ENCODE measurements around the gene SDF2L1.

The SDF2L1 gene

DNA sequence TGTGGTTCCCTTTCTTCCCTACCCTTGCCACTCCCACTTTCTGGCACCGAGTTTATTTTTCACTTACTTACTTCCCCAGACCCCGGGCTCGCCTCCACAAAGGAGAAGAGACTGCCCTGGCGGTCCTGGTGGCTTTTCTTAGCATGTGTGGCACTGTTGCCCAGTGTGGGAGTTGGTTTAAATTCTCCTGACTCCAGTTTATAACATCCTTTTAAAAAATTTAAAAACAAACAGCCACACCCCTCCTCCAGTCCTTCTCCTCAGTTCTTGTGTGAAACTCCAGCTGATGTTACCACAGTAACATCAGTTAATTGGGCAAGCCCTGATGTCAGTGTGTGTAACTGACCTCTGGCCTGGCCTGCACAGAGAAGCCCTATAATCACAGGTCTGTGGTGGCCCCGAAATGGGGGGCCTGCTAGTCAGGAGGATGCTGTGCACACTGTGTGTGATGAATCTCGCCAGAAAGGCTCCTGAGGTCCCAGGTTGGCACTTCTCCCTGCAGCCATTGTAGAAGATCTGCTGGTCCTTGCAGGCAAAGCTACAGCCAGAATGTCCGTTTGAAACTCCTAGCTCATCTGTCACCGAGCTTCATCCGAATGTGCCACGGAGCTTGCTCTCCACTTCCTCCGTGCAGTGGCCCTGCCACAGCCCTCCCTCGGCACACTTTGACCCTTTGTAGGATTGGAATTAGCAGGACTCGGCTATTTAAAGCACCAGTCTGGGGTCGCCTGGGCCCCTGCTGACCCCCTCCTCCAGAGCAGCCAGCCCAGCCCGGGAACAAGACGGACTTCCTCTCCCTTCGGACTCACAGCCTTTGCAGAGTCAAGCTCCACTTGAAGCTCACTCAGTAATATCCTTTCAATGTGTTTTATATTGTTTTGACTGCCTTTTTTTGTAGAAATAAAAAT, 19.8 kb upstream of the SDF2L1 start:
- DNase-seq (ENCODE audit: low read depth in 1 of 2, low spot score in 1 of 2): no peak

GRCh38 chr22:21622919-21623647, 19.0 kb upstream of the SDF2L1 start:
- no peak for DNase-seq (ENCODE audit: low read depth in 1 of 2, low spot score in 1 of 2)

- DNase-seq (ENCODE audit: low read depth in 1 of 2, low spot score in 1 of 2): no peak
Observed at GRCh38 chr22:21623648-21623970, 18.5 kb upstream of the SDF2L1 start.

DNA sequence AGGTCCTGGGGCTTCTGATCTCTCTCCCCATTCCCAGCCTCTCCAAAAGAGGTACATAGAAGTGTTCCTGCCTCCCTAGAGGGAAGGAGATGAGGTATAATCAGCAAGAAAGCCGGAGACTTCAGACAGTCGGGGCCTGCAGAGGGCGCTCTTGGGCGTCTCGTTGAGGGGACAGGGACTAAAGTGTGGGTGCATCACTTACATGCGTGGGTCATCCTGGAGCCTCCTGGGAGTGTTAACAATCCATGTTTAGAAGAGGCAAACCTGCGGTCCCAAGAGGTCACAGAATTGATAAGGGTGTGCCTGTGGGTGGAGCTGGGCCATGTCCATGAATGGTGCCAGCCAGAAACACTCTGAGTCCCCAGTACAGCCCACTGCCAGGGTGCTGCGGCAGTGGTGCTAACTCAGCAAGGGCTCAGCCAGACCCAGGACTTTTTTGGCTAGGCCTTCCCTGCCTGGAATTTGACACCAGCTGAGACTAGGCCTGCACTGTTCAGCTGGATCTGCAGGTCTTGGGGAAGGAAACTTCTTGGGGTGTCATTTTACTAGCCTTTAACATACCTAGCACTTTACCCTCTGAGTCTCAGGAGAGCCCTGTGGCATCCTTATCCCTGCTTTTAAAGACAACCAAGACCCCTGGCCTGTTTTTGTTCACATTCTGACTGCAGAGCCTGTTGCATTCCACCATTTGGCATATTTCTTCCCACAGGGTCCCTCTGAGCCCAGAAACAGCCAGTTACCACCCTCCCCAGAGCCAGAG, 17.8 kb upstream of the SDF2L1 start:
- DNase-seq (ENCODE audit: low read depth in 1 of 2, low spot score in 1 of 2): peak in 1 of 2 donors; percentile 27

DNA sequence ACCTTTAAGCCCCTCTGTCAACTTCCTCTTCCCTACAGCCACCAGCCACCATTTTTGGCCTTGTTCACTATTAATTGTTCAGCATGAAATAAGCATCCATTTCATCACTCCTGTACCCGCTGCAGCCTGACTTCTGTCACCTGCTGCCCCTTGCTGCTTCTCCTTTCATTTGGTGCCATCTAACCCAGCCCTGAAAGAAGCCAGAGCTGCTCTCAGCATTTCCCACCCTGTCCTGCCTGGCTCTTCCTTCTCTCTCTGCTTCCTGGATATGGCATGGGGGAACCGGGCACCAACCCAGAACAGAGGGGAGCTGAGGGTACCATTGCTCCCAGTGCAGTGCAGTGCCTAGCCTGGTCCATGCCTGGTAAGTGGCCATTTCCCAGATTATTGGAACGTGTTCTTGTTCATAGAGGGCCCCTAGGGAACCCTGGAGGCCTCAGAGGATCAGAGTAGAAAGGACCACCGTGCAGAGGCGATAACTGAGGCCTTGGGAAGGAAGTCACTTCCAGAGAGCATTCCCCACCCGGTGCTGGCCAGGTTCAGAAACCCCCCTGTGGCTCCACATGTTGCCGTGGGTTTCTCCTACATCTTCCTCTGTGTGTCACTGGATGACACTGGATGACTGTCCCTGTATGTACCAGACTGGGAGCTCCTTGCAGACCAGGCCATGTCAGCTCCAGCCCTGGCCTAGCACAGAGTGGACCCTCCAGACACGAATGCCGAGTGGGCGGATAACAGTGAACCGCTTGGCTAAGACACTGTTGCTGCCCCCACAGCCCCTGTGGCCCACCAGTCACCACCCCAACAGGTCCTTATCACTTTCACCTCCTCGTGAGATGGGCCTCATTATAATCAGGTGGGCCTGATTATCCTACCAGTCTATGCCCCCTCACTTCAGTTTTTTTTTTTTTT, 17.0 kb upstream of the SDF2L1 start:
- DNase-seq (ENCODE audit: low read depth in 1 of 2, low spot score in 1 of 2): no peak

DNA sequence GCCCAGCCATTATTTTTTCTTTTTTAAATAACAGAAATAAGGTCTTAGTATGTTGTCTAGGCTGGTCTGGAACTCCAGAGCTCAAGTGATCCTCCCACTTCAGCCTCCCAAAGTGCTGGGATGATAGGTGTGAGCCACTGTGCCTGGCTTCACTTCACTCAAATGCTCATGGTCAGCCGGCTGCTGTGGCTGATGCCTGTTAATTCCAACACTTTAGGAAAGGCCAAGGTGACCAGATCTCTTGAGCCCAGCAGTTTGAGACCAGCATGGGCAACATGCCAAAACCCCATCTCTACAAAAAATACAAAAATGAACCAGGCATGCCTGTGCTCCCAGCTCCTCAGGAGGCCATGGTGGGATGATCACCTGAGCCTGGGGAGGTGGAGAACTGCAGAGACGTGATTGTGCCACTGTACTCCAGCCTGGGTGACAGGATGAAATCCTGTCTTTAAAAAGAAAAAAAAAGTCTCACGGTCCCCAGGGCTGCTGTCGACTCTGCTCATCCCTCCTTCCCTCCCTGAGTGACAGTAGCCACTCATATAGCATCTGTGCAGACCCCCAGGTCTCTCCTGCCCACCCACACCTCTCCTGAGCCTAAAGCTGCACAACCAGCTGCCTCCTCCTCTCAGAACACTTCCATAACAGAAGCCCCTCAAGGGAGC, 15.9 kb upstream of the SDF2L1 start:
- no peak for DNase-seq (ENCODE audit: low read depth in 1 of 2, low spot score in 1 of 2)

GRCh38 chr22:21626735-21627469, 15.2 kb upstream of the SDF2L1 start:
- no peak for DNase-seq (ENCODE audit: low read depth in 1 of 2, low spot score in 1 of 2)

- DNase-seq (ENCODE audit: low read depth in 1 of 2, low spot score in 1 of 2): no peak
Observed at GRCh38 chr22:21628386-21629254, 13.5 kb upstream of the SDF2L1 start.

- DNase-seq (ENCODE audit: low read depth in 1 of 2, low spot score in 1 of 2): peak; percentile 91 to 93
Observed at GRCh38 chr22:21629255-21630149, 12.6 kb upstream of the SDF2L1 start, which contains the start of gene YDJC. YDJC (minus strand) TSS chr22:21630022; CDS start chr22:21630014, 8 bp downstream.

- no peak for DNase-seq (ENCODE audit: low read depth in 1 of 2, low spot score in 1 of 2)
Observed at GRCh38 chr22:21631025-21631424, 11.1 kb upstream of the SDF2L1 start.

- peak; percentile 31 to 45 for DNase-seq (ENCODE audit: low read depth in 1 of 2, low spot score in 1 of 2)
Observed at GRCh38 chr22:21632237-21632895, 9.7 kb upstream of the SDF2L1 start, which contains the start of gene CCDC116. CCDC116 (plus strand) TSS chr22:21632760; CDS start chr22:21633182, 422 bp downstream.

GRCh38 chr22:21632931-21633330, 9.2 kb upstream of the SDF2L1 start:
- DNase-seq (ENCODE audit: low read depth in 1 of 2, low spot score in 1 of 2): no peak

DNA sequence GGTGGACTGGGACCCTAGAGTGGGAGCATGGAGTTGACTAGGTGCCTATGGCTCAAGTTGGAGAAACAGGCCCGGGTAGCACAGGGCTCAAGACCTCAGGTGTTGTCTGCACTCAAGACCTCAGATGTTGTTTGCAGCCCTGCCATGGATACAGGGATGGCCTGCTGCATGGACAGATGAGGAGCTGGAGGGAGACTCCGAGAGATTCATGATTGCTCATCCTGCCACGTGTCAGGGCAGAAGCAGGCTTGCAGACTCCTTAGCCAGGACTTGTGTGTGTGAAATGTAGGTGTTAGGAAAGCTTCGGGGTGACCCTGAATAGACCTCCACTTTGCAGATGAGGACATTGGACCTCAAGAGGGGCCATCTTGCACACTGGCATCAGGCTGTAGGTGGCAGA, 8.6 kb upstream of the SDF2L1 start:
- no peak for DNase-seq (ENCODE audit: low read depth in 1 of 2, low spot score in 1 of 2)

- no peak for DNase-seq (ENCODE audit: low read depth in 1 of 2, low spot score in 1 of 2)
Observed at GRCh38 chr22:21634081-21634480, 8.0 kb upstream of the SDF2L1 start.

DNA sequence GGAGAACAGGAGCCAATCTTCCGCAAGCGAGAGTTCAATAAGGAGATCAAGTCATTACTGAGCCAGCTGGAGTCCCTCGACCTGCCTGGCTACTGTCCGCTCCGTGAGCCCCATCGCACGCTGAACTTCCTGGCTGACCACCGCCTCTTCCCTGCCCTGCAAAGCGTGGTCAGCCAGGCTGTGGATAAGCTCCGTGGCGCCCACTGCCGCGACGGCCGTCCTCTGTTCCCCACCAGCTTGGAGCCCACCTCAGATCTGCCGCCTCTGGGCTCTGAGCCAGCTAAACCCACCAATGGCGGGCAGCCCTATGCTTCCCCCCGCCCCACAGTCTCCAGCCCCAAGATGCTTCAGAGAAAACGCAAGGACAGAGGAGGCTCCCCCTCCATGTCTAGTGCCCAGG, 7.3 kb upstream of the SDF2L1 start:
- DNase-seq (ENCODE audit: low read depth in 1 of 2, low spot score in 1 of 2): no peak

GRCh38 chr22:21635771-21636510, 6.2 kb upstream of the SDF2L1 start:
- DNase-seq (ENCODE audit: low read depth in 1 of 2, low spot score in 1 of 2): no peak
